Activated CD4-positive, alpha-beta T cell treated with anti-CD3 and anti-CD28 coated beads, Interleukin-2, amount 10 ng/mL, durations not matched to agents 7 days and 5 days (primary cell): ENCODE results near the gene UBE2L5. TPM values are rescaled to one million over a fixed set of nuclear protein-coding genes. Genes with fewer than 3 reads are reported as not detected.

ENCODE experiments used
- CTCF ChIA-PET: fragments of 350-600 bp; sonication (Branson Sonifier 250); formaldehyde crosslinking; loops from one replicate; lab custom pipeline; 2021; ENCODE audit warnings: antibody characterized with exemption; lab: Charles Lee
- POLR2A ChIA-PET: fragments of 350-600 bp; sonication (Branson Sonifier 250); formaldehyde crosslinking; loops from one replicate; lab custom pipeline; 2021; ENCODE audit warnings: antibody characterized with exemption; lab: Charles Lee
- DNase-seq: peaks from one replicate; pipeline ENCODE4 v3.0.0-alpha.2; 2020
- H3K27ac Mint-ChIP-seq: one replicate; pipeline ENCODE4 v1.8.0; 2021; ENCODE audit warnings: mild to moderate bottlenecking, moderate library complexity, mixed read lengths
- H3K27me3 Mint-ChIP-seq: one replicate; pipeline ENCODE4 v1.8.0; 2021; ENCODE audit warnings: mixed read lengths
- H3K36me3 Mint-ChIP-seq: one replicate; pipeline ENCODE4 v1.8.0; 2021; ENCODE audit warnings: low read depth, mixed read lengths
- H3K4me1 Mint-ChIP-seq: one replicate; pipeline ENCODE4 v1.8.0; 2021; ENCODE audit warnings: mixed read lengths
- H3K4me3 Mint-ChIP-seq: one replicate; pipeline ENCODE4 v1.8.0; 2021; ENCODE audit warnings: mild to moderate bottlenecking, moderate library complexity, mixed read lengths
- H3K9me3 Mint-ChIP-seq: one replicate; pipeline ENCODE4 v1.8.0; 2021; ENCODE audit warnings: mixed read lengths
- total RNA-seq, 2 experiments: library from RNA; stranded (reverse); gene quantifications; one replicate each; pipeline ENCODE4 v1.2.3, GENCODE V29; 2021

The UBE2L5 gene
- total RNA-seq, 2 experiments from 2014 or later = 0.17 TPM; not detected in 1

GRCh38 chr13:30392681-30393045, 29.6 kb upstream of the UBE2L5 start:
- DNase-seq = no peak
- peak overlapping the region; percentile 86 for H3K27ac Mint-ChIP-seq
- no peak overlapping the region for H3K4me3 Mint-ChIP-seq
- POLR2A ChIA-PET = interaction anchor here (0.6 kb wide), 1 partner anchor 19 kb away, joined by 7 read pairs; no protein-coding TSS in a partner anchor
- no peaks in the 10 kb centered on the region for H3K27me3 Mint-ChIP-seq
- CTCF ChIA-PET = interaction anchor here (1.2 to 5.6 kb wide), 6 partner anchors 12 to 57 kb away, joined by 3 to 49 read pairs (median 4); no protein-coding TSS in a partner anchor
- H3K36me3 Mint-ChIP-seq = no peaks in the 10 kb centered on the region
- no peaks in the 10 kb centered on the region for H3K9me3 Mint-ChIP-seq
- peaks cover 77% of the 10 kb centered on the region for H3K4me1 Mint-ChIP-seq

GRCh38 chr13:30394751-30395191, 27.5 kb upstream of the UBE2L5 start:
- H3K4me3 Mint-ChIP-seq = peak overlapping the region; percentile 79
- H3K27ac Mint-ChIP-seq = peak overlapping the region; percentile 100
- DNase-seq = peak; percentile 53
- no peaks in the 10 kb centered on the region for H3K27me3 Mint-ChIP-seq
- peaks cover 2% of the 10 kb centered on the region for H3K36me3 Mint-ChIP-seq
- H3K4me1 Mint-ChIP-seq = peaks cover 67% of the 10 kb centered on the region
- ChIA-PET POLR2A (interaction anchor here (1.5 to 2.1 kb wide), 2 partner anchors 18 to 87 kb away, joined by 3 to 5 read pairs; partner anchors contain the start of gene KATNAL1), CTCF (interaction anchor here (5.6 kb wide), 1 partner anchor 14 kb away, joined by 49 read pairs; no protein-coding TSS in a partner anchor)
- no peaks in the 10 kb centered on the region for H3K9me3 Mint-ChIP-seq

DNA sequence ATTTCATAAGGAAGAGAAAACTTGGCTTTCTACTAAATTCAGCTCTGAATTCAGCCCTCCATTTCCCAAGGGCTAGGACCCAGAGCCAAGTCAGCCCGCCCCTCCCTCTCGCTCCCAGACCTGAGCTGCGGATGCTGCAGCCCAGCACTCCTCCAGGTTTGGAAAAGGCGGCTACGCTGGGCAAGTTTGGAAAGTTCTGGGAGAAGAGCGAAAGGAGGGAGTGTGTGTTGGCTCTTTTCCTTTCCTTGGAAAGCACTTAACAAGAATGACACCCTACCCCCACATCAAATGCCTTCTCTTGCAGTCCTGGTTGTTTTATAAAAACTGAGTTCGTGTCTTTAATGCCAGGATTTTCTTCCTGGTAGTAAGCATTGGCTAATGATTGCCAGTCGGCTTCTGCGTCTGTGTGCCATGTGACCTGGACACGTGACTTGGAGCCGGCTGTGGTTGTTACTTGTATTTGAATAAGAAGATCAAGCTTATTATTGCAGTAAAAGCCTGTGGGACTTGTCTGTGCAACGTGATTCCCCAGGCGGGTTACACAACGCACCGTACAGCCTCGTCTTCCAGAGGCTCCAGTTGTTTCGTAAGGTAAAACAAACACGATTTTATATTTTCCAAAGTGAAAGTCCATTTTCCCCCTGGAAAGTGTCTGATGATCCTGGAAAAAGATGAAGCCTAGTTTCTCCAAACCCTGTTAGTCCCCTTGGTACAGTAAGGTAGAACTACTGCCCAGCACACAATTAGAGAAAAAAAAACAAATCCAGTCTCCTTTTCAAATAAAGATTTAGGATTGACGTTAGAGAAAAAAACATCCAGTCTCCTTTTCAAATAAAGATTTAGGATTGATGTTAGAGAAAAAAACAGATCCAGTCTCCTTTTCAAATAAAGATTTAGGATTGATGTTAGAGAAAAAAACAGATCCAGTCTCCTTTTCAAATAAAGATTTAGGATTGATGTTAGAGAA, 26.8 kb upstream of the UBE2L5 start:
- POLR2A ChIA-PET = interaction anchor here (1.5 to 2.1 kb wide), 2 partner anchors 19 to 88 kb away, joined by 3 to 5 read pairs; partner anchors contain the start of gene KATNAL1
- Mint-ChIP-seq H3K36me3 (peaks cover 2% of the 10 kb centered on the region), H3K27me3 (no peaks in the 10 kb centered on the region), H3K4me3 (peak overlapping the region; percentile 79), H3K9me3 (no peaks in the 10 kb centered on the region), H3K4me1 (peaks cover 61% of the 10 kb centered on the region), H3K27ac (peak overlapping the region; percentile 100)
- DNase-seq = peak; percentile 82
- CTCF ChIA-PET = interaction anchor here (1.5 to 5.6 kb wide), 2 partner anchors 14 to 20 kb away, joined by 3 to 49 read pairs; no protein-coding TSS in a partner anchor

GRCh38 chr13:30396434-30397075, 25.7 kb upstream of the UBE2L5 start:
- peaks cover 2% of the 10 kb centered on the region for H3K36me3 Mint-ChIP-seq
- CTCF ChIA-PET = interaction anchor here (0.6 to 1.5 kb wide), 3 partner anchors 12 to 37 kb away, joined by 3 to 4 read pairs (median 3); no protein-coding TSS in a partner anchor
- DNase-seq = no peak
- no peaks in the 10 kb centered on the region for H3K27me3 Mint-ChIP-seq
- peak overlapping the region; percentile 64 for H3K27ac Mint-ChIP-seq
- POLR2A ChIA-PET = no interaction called here
- peaks cover 58% of the 10 kb centered on the region for H3K4me1 Mint-ChIP-seq
- no peaks in the 10 kb centered on the region for H3K9me3 Mint-ChIP-seq
- no peak overlapping the region for H3K4me3 Mint-ChIP-seq

DNA sequence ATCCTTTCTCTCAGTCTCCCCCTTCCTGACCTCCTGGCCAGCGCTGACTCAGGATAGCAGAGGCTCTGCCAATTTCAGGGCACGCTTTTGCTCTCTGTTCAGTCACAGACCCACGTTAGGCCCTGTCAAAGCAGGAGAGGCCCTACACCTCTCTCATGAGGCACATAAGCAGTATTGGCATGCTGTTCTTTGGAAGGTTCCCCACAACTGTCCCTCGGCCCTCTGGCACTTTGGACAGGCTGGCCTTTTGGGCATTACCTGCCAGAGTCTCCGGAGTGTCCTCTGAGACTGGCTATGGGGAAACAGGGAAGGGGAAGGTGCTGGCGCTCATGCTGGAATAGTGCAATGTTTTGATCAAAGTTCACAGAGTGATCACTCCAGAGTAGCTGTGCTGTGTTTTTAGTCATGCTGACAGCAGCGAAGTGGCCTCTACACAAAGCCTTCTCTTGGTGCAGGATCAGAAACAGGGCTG, 23.7 kb upstream of the UBE2L5 start:
- Mint-ChIP-seq H3K36me3 (peaks cover 2% of the 10 kb centered on the region), H3K4me3 (no peak overlapping the region), H3K9me3 (no peaks in the 10 kb centered on the region), H3K27ac (no peak overlapping the region), H3K4me1 (peaks cover 37% of the 10 kb centered on the region), H3K27me3 (no peaks in the 10 kb centered on the region)
- DNase-seq = no peak
- CTCF ChIA-PET = interaction anchor here (1.8 kb wide), 1 partner anchor 10 kb away, joined by 5 read pairs; no protein-coding TSS in a partner anchor
- POLR2A ChIA-PET = no interaction called here

- H3K27me3 Mint-ChIP-seq = no peaks in the 10 kb centered on the region
- H3K9me3 Mint-ChIP-seq = no peaks in the 10 kb centered on the region
- DNase-seq = no peak
- H3K4me3 Mint-ChIP-seq = no peak overlapping the region
- POLR2A ChIA-PET = no interaction called here
- H3K27ac Mint-ChIP-seq = no peak overlapping the region
- peaks cover 2% of the 10 kb centered on the region for H3K36me3 Mint-ChIP-seq
- CTCF ChIA-PET = no interaction called here
- peaks cover 22% of the 10 kb centered on the region for H3K4me1 Mint-ChIP-seq
Observed at GRCh38 chr13:30400376-30400775, 21.9 kb upstream of the UBE2L5 start.

GRCh38 chr13:30401347-30401746, 20.9 kb upstream of the UBE2L5 start:
- Mint-ChIP-seq H3K27ac (no peak overlapping the region), H3K9me3 (no peaks in the 10 kb centered on the region), H3K4me1 (peaks cover 13% of the 10 kb centered on the region), H3K4me3 (no peak overlapping the region), H3K27me3 (peaks cover 1% of the 10 kb centered on the region), H3K36me3 (peaks cover 2% of the 10 kb centered on the region)
- ChIA-PET CTCF (no interaction called here), POLR2A (no interaction called here)
- no peak for DNase-seq

DNA sequence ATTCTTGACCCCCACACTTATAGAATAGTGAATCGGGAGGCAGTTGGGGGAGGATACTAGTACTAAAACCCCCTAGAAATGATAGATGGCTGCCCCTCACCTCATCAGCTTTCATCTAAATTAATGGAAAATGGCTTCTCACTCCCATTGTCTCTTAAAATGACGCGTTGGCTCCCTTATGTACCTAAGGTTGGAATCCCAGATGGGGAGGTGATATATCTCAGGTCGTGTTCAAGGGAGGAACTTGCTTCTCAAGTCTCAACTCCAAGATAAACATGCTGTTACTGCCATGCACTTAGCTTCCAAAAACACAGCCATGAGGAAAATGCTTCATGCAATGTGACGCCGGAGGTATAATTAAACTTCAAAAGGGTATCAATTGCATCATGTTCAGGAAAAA, 18.8 kb upstream of the UBE2L5 start:
- Mint-ChIP-seq H3K4me3 (no peak overlapping the region), H3K9me3 (no peaks in the 10 kb centered on the region), H3K27me3 (peaks cover 5% of the 10 kb centered on the region), H3K36me3 (peaks cover 3% of the 10 kb centered on the region), H3K4me1 (peaks cover 16% of the 10 kb centered on the region), H3K27ac (no peak overlapping the region)
- POLR2A ChIA-PET = no interaction called here
- no peak for DNase-seq
- CTCF ChIA-PET = no interaction called here

DNA sequence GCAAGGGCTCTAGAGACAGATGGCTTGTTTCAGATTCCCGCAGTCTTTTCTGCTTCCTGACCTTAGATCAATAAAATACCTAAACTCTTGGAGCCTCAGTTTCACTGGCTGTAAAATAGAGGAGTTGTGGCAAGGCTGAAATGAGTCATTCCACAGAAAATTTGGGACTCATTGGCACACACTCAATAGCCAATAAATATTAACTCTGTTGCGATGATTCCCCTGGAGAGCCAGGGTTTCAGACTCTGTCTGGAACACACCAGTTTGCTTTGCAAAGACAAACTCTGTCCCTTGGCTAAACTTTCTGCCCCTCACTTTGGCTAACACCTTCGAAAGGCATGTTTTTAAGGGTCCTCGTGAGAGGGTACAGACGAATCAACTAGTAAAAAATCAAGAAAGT, 18.1 kb upstream of the UBE2L5 start:
- H3K27ac Mint-ChIP-seq = no peak overlapping the region
- ChIA-PET CTCF (interaction anchor here (0.7 to 1.0 kb wide), 2 partner anchors 26 to 781 kb away, joined by 3 read pairs; no protein-coding TSS in a partner anchor), POLR2A (no interaction called here)
- no peaks in the 10 kb centered on the region for H3K9me3 Mint-ChIP-seq
- peaks cover 5% of the 10 kb centered on the region for H3K27me3 Mint-ChIP-seq
- H3K4me3 Mint-ChIP-seq = no peak overlapping the region
- peaks cover 20% of the 10 kb centered on the region for H3K4me1 Mint-ChIP-seq
- no peak for DNase-seq
- peaks cover 3% of the 10 kb centered on the region for H3K36me3 Mint-ChIP-seq

GRCh38 chr13:30406779-30407416, 15.4 kb upstream of the UBE2L5 start:
- ChIA-PET POLR2A (no interaction called here), CTCF (interaction anchor here (0.7 to 2.0 kb wide), 6 partner anchors 15 to 56 kb away, joined by 3 to 9 read pairs (median 3); no protein-coding TSS in a partner anchor)
- H3K4me3 Mint-ChIP-seq = no peak overlapping the region
- peaks cover 3% of the 10 kb centered on the region for H3K36me3 Mint-ChIP-seq
- no peak overlapping the region for H3K27ac Mint-ChIP-seq
- no peaks in the 10 kb centered on the region for H3K9me3 Mint-ChIP-seq
- peaks cover 29% of the 10 kb centered on the region for H3K4me1 Mint-ChIP-seq
- H3K27me3 Mint-ChIP-seq = peaks cover 5% of the 10 kb centered on the region
- no peak for DNase-seq

DNA sequence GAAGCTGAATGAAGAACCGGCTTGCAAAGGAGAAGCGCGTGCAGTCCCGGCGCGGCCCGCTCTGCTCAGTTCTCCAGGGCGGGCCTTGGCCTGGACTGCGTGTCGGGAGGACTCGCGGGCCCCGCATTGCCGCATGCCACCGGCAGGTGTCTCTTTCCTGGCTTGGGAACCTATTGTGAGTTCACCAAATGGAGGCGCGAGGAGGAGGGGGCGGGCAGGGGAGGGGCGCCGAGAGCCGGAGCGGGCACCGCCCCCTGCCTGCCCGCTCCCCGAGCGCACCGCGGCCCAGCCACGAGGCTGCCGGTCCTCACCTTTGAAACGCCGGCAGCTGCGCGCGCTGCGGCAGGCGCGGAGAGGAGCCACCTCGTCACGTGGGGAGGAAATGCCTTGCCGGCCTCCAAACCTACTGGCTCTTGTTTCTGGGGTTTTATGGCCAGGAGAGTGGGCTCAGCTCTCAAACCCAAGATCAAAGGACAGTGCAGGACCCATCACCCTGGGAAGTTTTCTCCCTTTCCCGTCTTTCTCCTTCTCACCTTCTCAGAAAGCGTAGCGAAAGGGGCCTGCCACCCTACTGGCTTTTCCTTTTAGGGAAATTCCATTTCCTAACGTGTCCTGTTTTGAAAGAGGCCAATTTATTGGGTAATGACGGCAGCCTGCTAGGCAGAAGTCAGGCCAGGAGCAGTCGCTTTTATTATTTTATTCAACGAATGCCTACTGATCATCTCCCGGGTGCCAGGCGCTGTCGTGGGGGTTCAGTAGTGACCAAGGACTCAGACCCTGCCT, 13.8 kb upstream of the UBE2L5 start:
- Mint-ChIP-seq H3K27me3 (peaks cover 5% of the 10 kb centered on the region), H3K36me3 (peaks cover 3% of the 10 kb centered on the region), H3K9me3 (no peaks in the 10 kb centered on the region), H3K4me1 (peaks cover 33% of the 10 kb centered on the region), H3K4me3 (peak overlapping the region; percentile 42), H3K27ac (peak overlapping the region; percentile 73)
- peak; percentile 91 for DNase-seq
- ChIA-PET CTCF (interaction anchor here (0.8 to 1.8 kb wide), 9 partner anchors 9 to 73 kb away, joined by 3 to 5 read pairs (median 3); no protein-coding TSS in a partner anchor), POLR2A (no interaction called here)
